Frontal cortex (tissue), 4 donors: Measurements from ENCODE around the gene FGF9. TPM values are rescaled to one million over a fixed set of nuclear protein-coding genes. Genes with fewer than 3 reads are reported as not detected.

ENCODE experiments used
- DNase-seq, 2 donors: peaks; one replicate each; pipeline ENCODE4 v3.0.0; 2012; ENCODE audit warnings: low spot score in 2 of 2
- FAIRE-seq: peaks from 2 replicates; lab custom pipeline; 2012; peaks lifted over from hg19 to GRCh38; lab: Jason Lieb, UNC
- total RNA-seq: library from RNA; depleted of rRNA; stranded (reverse); fragments of >200 nt; gene quantifications from one replicate; pipeline ENCODE4 v1.2.3, GENCODE V29; 2014
- donor health status: control.
- donor health status: control.
- donor health status: control.

Gene FGF9
- total RNA-seq: 12.2 TPM

DNA sequence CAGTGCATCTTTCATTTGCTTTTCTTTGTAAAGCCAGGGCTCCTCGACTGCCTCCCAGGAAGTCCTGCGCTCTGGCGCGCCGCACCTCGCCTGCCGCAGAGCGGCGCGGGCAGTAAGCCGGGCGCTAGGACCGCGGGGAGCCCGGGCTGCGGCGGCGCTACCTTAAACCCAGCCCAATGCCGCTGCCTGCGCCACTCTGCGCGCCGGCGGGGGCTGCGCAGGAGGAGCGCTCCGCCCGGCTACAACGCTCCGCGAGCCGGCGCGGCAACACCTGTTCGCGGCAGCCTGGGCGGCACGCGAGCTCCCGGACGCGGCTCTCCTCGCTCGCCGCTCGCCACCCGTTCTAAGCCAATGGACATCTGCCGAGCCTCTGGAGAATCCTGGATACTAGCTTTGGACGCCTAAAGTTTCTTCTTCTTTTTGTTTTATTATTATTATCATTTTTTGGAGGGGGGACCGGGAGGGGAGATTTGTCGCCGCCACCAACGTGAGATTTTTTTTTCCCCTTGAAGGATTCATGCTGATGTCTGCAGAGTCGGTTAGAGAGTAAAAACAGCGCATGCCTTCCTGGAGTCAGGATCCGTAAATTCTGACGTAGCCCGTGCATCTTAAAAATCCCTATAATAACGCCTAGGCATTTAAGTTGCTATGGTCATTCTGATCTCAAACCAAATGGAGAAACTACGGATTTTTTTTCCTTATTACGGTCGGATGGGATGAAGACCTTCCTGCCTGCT lies at the start of gene FGF9:
FGF9 (plus strand) TSS at position 191 of the 737 bp plus-strand sequence. CDS start 840 bp downstream, outside the sequence.
- peak; percentile 85 to 86 for DNase-seq
- no peak for FAIRE-seq

DNA sequence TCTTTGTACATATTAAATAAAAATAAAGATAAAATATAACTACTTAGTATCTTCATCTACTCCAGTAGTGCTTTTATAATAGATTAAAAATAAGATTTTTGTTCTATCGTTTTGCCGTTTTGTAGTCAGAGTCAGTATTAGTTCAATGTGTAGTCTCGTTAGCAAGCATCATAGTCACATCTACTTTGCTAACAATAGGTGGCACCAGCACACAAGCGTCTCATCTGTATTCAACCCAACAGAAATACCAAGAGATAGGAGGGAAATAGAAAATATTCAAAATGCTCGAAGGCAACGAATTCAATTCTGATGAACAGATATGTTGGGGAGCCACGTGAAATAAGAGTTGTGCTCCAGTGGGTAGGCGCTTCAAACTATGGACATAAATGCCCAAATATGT lies 45.5 kb upstream of the FGF9 start:
- DNase-seq (peak in 1 of 2 donors; percentile 35), FAIRE-seq (peak; percentile 44)

DNA sequence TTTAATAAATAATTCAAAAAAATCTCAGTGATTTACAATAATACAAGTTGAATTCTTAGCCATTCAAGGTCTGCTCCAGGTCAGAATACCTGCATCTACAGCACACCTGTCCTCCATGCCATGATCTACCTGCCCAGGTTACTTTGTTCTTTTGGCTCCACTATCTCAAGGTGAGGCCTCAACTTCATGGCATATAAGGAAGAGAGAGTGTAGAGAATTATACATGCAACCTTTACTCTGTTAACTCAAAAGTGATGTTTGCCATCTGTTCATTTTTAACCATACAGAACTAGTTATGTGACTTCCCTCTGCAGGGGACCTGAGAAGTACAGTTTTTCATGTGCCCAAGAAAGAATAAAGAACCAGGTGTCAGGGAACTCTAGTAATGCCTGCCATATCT lies 38.7 kb upstream of the FGF9 start:
- no peak for DNase-seq
- FAIRE-seq: no peak

DNA sequence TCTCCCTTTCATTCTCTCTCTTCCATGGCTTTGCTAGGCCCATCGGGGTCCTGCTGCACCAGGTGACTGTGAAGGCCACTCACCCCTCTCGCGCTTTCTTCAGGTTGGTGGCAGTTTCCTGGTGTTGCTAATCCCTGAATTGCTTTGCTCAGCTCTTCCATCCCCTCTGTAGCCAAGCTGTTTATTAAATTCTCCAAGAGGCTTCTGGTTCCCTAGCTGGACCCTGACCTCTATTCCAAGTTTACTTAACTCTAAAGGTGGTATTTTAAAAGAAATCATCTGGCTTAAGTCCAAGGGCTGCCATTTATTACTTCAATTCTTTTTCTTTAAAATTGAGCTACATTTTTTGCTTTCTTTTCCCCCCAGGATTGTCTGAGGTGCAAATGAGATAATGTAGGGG lies 34.2 kb upstream of the FGF9 start:
- no peak for FAIRE-seq

DNA sequence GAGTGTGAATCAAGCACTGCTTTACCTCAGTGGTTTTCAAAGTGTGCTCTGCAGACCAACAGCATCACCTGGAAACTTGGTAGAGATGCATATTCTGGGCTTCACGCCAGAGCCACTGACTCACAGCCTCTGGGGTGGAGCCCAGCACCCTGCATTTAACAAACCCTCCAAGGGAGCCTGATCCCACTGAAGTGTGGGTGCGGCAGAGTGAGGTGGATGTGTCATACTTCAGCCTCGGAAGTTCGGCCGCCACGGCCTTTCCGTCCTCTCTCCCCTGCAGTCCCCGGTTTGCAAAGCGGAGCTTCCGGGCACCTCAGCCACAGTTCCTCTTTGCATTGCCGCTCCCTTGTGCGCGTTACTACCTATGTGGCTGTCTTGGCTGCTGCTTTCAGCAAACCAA lies 33.6 kb upstream of the FGF9 start:
- DNase-seq: peak in 1 of 2 donors; percentile 12
- no peak for FAIRE-seq

More for the DNA sequence above, 34.2 kb upstream of the FGF9 start:
- DNase-seq: no peak

DNA sequence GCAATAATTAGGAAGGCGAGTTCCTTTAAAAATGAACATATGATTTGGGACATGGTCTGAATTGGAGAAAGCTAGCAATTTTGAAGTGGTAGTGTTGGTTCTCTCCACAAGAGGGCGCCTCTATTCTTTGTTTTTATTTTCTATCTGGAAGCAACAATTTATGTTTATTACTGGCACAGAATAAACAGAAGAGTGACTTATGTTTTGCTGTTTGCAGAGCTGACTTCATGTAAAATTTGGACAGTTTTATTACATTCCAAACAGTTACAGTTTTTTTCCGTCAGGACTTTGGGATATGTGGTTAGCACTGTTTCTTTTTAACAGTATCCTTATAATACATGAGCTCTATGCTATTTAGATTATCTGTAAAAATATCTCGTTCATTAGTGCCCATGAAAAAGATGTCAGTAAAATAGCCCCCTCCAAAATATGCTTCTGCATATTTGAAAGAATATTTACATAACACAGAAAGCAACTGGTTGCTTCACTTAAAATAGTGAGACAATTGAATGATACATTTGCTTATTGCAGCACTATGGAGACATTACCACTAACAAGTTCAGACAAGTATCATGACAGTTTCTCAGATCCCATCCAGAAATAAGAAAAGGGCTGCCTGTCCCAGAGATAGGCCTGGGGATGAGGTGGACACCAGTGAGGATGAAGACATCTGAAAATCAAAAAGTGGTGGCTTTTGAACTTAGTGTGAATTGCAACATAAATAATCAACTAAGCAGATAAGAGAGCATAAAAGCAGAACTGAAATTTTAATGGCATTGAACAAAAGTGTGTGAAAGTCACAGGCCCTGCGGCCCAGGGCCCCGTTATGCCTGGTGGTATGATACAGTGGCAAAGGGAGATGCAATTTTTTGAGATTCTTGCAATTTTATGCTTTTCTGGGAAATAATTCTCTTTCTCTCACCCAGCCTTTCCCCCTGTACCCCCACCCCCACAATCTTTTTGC lies 32.3 kb upstream of the FGF9 start:
- FAIRE-seq (peak; percentile 19), DNase-seq (peak; percentile 16 to 39)

DNA sequence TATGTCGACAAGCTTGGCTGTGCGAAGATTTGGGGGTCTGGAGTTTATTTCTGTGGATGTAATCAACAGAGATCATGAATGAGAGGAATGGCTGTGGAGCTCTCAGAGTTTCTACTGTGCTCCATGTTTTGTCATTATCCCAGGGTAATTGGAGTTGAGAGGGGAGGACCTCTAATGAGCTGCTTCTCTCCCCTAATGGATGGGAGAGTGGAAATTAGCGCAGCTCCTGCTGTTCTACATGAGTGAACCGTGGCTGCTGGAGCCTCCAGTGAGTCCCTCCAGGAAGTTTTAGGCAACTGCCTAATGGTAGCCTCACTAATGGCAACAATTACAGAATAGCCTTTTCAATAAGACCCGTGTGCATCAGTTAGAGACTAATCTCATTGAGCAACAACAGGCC lies 31.3 kb upstream of the FGF9 start:
- no peak for FAIRE-seq
- no peak for DNase-seq

DNA sequence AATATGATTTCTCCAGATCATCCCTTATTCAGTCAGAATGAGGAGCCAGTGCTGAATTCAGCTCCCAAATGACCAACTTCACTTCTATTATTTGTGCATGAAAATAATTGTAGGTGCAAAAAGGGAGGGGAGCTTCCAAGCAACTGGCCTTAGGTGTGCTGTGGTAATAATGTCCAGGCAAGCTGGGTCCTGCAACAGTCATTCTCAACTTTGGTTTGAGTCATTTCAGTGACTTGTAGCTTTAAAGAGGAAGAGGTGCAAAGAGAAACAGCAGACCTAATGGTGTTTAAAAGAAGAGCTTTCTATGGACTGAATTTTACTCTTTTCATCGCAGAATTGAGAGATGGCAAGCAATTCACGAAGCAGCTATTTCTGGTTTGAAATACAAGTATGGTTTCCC lies 29.2 kb upstream of the FGF9 start:
- DNase-seq: no peak
- FAIRE-seq: no peak

DNA sequence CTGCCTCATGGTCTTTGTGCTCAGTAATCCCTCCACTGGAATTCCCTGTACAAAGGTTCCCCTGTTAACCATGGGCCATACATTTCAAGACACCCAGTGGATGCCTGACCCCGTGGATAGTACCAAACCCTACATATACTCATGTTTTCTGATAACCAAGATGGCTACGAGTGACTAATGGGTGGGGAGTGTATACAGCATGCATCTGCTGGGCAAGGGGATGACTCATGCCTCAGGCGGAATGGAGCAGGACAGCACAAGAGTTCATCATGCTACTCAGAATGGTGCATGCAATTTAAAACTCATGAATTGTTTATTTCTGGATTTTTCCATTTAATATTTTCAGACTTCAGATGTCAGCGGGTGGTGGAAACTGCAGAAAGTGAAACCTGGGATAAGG lies 13.3 kb upstream of the FGF9 start:
- no peak for FAIRE-seq
- no peak for DNase-seq

DNA sequence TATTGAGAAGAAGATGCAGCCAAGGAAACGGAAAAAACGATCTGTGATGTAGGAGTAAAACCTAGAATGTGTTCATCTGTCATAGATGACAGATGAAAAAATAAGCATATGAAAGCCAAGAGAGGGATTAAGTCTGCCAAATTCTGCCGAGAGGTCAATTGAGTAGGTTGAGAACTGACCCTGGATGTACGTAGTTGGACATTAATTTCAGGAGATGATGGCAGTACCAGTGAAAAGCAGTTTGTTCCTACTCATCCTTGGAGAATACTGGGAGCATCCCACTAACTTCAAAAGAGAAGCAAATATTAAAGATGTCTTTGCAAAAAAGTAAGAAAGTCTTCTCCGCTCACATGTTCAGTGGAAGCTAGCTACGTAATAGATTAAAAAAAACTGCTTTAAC lies 11.8 kb upstream of the FGF9 start:
- FAIRE-seq: no peak
- no peak for DNase-seq

DNA sequence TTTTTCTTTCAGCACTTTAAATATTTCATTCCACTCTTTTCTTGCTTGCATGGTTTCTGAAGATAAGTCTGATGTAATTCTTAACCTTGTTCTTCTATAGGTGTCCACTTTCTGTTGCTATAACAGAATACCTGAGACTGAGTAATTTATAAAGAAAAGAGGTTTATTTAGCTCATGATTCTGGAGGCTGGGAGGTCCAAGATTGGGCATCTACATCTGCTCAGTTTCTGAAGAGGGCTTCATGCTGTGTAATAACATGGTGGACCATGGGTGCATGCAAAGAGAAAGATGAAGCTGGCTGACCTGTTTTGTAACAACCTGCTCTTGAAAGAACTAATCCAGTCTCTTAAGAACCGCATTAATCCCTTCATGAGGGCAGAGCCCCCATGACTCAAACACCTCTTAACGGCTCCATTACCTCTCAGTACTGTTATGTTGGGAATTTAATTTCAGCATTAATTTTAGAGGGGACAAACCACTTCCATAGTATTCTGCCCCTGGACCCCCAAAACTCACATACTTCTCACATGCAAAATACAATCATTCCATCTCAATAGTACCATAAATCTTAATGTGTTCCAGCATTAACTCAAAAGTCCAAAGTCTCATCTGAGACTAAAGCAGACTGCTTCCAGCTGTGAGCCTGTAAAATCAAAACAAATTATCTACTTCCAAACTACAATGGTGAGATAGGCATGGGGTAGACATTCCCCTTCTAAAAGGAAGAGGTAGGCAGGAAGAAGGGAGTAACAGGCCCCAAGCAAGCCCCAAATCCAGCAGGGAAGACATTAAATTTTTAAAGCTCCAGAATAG lies 9.6 kb upstream of the FGF9 start:
- DNase-seq (no peak), FAIRE-seq (no peak)

DNA sequence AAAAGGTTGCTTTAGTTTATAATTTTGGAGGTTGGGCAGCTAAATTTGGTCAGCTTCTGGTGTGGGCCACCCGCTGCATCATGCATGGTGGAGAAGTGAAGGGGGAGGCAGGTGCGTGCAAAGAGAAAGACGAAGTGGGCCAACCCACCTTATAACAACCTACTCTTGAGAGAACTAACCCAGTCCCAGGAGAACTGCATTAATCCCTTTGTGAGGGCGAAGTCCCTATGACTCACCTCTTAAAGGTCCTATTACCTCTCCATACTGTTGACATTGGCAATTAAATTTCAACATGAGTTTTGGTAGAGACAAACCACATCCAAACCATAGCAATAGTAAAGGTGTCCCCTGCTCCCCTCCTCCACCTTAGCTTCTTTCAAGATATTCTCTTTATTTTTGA lies 7.7 kb upstream of the FGF9 start:
- no peak for FAIRE-seq
- DNase-seq: no peak

DNA sequence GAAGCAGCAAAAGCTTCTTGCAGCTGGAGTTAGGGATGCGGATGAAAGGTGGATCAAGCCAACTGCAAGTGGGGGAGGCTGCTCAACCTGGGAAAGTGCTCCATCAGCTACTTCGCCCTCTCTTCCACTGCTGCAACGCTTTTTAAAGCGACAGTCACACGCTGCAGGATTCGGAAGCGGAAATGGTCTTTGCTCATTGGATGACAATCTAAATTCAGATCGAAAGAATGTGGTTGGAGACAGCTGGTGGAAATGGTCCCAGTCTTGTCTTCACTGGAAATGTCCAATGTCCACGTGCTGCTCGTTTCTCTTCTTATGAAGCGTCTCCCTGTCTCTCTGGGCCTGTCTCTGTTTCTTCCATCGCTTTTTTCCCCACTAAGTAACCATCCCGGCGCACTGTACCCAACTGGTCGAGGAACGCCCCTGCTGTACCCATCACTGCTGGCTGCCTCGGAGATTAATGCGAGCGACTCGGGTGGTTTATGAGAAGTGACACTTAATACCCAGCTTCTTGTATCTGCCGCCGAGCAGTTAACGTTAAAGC lies 2.1 kb upstream of the FGF9 start:
- FAIRE-seq (no peak), DNase-seq (peak in 1 of 2 donors; percentile 26)

DNA sequence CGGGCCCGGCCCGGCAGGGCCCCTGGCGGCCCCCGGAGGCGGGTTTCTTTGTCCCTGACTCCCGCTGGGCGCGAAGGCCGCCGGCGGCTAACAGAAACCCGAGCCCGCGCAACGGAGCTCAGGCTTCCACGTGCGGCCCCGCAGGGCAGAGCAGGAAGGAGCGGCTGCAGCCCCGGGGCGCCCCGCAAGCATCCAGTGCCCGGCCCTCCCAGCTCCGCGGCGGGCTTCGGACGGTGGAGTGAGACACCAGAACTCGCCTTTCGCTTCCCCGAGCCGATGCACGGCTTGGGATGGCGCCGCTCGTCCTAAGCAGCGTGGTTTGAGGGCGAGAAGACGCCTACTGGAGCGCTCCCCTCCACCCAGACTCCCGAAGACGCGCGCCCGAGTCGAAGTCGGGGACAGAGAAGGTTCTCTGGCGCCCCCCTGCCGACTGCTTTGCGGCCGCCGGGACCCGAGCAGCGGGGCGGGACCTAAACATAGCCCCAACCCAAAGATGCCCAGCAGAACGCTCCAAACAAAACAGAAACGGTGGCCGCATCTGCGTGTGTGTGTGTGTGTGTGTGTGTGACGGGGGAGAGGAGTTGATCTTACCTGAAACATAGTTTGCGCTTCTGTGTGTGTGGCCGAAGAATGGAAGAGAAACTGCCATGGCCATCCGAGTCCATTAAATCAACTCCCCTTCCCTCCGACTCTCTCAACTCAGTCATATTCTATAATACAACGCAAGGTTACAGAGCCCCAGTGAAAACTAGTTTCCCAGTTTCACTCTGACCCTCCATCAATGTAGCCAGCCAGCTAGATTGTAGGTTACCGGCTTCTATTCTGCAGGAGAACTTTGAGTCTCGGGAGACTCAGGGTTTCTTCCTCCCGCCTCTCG lies 629 bp upstream of the FGF9 start:
- FAIRE-seq: no peak
- peak; percentile 68 to 69 for DNase-seq

DNA sequence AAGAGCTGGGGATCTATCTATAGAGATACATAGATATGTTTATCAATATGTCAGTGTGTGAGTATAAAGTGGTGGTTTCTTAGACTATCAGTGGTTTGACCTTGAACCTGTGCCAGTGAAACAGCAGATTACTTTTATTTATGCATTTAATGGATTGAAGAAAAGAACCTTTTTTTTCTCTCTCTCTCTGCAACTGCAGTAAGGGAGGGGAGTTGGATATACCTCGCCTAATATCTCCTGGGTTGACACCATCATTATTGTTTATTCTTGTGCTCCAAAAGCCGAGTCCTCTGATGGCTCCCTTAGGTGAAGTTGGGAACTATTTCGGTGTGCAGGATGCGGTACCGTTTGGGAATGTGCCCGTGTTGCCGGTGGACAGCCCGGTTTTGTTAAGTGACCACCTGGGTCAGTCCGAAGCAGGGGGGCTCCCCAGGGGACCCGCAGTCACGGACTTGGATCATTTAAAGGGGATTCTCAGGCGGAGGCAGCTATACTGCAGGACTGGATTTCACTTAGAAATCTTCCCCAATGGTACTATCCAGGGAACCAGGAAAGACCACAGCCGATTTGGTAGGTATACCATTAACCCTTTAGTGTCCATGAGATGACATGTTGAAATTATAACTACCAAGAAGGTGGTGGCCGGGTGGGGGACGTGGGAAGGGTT lies 880 bp downstream of the FGF9 start:
- no peak for FAIRE-seq
- DNase-seq: peak in 1 of 2 donors; percentile 42

DNA sequence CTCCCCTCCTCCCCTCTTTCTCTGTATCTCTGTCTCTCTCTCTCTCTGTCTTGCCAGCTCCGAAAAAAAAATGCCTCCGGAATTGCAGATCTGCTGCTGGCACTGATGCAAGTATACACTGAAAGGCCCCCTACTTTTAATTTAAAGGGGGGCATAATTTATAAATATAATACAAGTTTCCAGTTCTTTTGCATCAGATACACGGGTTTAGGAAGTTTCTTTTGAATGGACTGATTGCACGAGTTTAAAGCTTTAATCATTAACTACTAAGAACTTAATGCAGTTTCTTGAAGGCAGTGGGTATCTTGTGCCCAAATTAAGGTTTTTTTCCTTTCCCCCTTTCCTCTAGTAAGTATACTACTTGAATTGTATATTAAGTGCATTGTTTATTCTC lies 1.4 kb downstream of the FGF9 start:
- DNase-seq (no peak), FAIRE-seq (no peak)

DNA sequence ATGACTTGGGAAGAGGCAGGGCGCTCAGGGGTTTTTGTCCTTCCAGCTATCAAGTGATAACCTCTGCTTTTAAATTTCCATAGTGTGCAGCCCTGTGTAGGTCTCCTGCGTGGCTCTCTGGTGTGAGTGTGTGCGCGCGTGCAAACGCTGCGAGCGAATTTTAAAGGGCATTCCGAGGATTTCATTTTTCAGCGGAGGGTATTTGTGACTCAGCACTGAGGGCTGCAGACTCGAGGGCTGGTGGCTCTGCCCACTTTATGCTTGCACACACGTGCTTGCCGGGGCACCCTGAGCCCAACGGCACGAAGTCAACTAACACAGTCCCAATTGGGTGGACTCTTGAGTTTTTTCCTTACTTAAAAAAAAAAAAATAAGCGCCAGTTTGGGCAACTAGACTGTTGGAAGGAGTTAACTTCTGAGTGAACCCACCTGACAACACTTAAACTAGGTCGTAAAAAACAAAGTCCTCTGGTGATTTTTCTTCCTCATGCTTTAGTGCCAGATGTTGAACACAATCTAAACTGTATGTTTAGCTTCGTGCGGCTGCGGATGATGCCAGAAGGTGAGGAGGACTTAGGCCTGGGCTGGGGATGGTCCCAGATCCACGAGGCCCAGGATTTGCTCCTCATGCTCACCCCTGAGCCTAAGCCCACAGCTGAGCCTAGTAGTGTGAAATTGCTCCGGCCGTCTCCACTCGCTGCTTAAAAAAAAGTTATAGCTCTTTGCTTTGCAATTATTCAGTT lies 2.1 kb downstream of the FGF9 start:
- DNase-seq (peak in 1 of 2 donors; percentile 31), FAIRE-seq (no peak)

DNA sequence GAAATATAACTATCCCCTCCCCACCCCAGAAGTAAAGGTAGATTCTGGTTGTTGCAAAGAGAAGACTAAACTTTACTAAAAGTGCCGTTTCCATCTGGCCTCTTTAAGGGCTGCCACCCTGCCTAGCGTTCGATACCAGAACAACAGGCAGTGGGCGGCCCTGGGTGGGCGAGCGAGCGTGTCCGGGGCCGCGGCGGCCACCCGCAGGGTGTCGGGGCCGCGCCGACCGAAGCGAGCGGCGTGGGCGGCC lies 2.6 kb downstream of the FGF9 start:
- no peak for FAIRE-seq

More for the DNA sequence above, 2.6 kb downstream of the FGF9 start:
- DNase-seq: no peak
